ENCODE data around the gene MEI1.

GRCh38 chr22:41818596-41818995, 119.3 kb downstream of the MEI1 start:
- TF ChIP-seq, protein P1, sequence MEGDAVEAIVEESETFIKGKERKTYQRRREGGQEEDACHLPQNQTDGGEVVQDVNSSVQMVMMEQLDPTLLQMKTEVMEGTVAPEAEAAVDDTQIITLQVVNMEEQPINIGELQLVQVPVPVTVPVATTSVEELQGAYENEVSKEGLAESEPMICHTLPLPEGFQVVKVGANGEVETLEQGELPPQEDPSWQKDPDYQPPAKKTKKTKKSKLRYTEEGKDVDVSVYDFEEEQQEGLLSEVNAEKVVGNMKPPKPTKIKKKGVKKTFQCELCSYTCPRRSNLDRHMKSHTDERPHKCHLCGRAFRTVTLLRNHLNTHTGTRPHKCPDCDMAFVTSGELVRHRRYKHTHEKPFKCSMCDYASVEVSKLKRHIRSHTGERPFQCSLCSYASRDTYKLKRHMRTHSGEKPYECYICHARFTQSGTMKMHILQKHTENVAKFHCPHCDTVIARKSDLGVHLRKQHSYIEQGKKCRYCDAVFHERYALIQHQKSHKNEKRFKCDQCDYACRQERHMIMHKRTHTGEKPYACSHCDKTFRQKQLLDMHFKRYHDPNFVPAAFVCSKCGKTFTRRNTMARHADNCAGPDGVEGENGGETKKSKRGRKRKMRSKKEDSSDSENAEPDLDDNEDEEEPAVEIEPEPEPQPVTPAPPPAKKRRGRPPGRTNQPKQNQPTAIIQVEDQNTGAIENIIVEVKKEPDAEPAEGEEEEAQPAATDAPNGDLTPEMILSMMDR (conservative IDR thresholded peaks at IDR 0.05; ENCODE audit: low read length), result no peak
- TF ChIP-seq EZH2phosphoT487 (IDR thresholded peaks at IDR 0.05; ENCODE audit: borderline replicate concordance), result no peak

Measured in Loucy (cell line).